HepG2 (cell line): ENCODE results near the gene TNN. TPM values are rescaled to one million over a fixed set of nuclear protein-coding genes. Genes with fewer than 3 reads are reported as not detected.
A peak's percentile ranks its signal among the peaks of the same experiment; 100 is the strongest.

Experiments
- ATAC-seq: fragments of 200-7000 bp; cut with Tn5 transposase; 3 replicates; pipeline ENCODE4 v1.9.1; 2020; ENCODE audit warnings: mild to moderate bottlenecking, moderate library complexity
- BruUV-seq: library from RNA; stranded (reverse); fragments of 400-500 nt; replicated peaks from 2 replicates; lab custom pipeline; 2021; lab: Mats Ljungman, UMichigan
- CTCF ChIA-PET: fragments of 300-600 bp; formaldehyde crosslinking; extraction: SDS; loops from one replicate; lab custom pipeline; 2021; ENCODE audit warnings: low total read pairs, inconsistent platforms, low intra/inter-chr PET ratio; lab: Yijun Ruan, JAX
- POLR2A ChIA-PET: fragments of 350-600 bp; sonication (Branson Sonifier 250); formaldehyde crosslinking; loops from one replicate; lab custom pipeline; 2020; ENCODE audit warnings: antibody characterized with exemption, inconsistent platforms; lab: Yijun Ruan, JAX
- DNase-seq: peaks from one replicate; pipeline ENCODE4 v3.0.0-alpha.2; 2015; ENCODE audit warnings: low spot score
- FAIRE-seq: peaks from 3 replicates; lab custom pipeline; 2011; peaks lifted over from hg19 to GRCh38; lab: Jason Lieb, UNC
- H2AFZ ChIP-seq: one replicate; pipeline ENCODE4 v1.6.1; 2011; ENCODE audit warnings: low read length, inconsistent platforms
- H3K27ac ChIP-seq: fragments of 300-600 bp; 3 replicates; pipeline ENCODE4 v1.8.0; 2011; ENCODE audit warnings: mixed run types, mild to moderate bottlenecking, mixed read lengths, low read length, inconsistent platforms; ENCODE audit not compliant: insufficient read depth; ENCODE audit errors: extremely low read length
- H3K27me3 ChIP-seq, 2 experiments: fragments of 200-600 bp in 1 of 2; 2 replicates in 1 of 2; 3 replicates in 1 of 2; pipeline versions ENCODE4 v1.6.0 to v1.8.0; 2011; ENCODE audit warnings: low read length in 2 of 2, mild to moderate bottlenecking in 2 of 2, moderate library complexity in 2 of 2, inconsistent platforms in 1 of 2; ENCODE audit not compliant: insufficient read depth in 2 of 2, control insufficient read depth in 1 of 2
- H3K36me3 ChIP-seq, 2 experiments: fragments of 200-600 bp in 1 of 2; replicated peaks in 1 of 2; 2 replicates in 1 of 2; 3 replicates in 1 of 2; pipeline versions ENCODE4 v1.5.1 to v1.8.0; 2011; ENCODE audit warnings: low read length in 2 of 2, inconsistent platforms in 1 of 2; ENCODE audit not compliant: insufficient read depth in 2 of 2, control insufficient read depth in 1 of 2
- H3K4me1 ChIP-seq: 2 replicates; pipeline ENCODE4 v1.5.1; 2012; ENCODE audit warnings: low read length, inconsistent platforms; ENCODE audit not compliant: insufficient read depth
- H3K4me2 ChIP-seq: 2 replicates; pipeline ENCODE4 v1.6.0; 2011; ENCODE audit warnings: low read depth, low read length, inconsistent platforms
- H3K4me3 ChIP-seq, 3 experiments: fragments of 200-600 bp in 1 of 3; sonication (generic), shearing (Covaris generic) in 1 of 3; replicated peaks in 1 of 3; 2 replicates each; pipeline ENCODE4 v1.5.1; 2011 to 2016; ENCODE audit warnings: low read length in 3 of 3, inconsistent platforms in 2 of 3, low read depth in 2 of 3, mild to moderate bottlenecking in 2 of 3, control low read depth in 1 of 3, mixed read lengths in 1 of 3; ENCODE audit not compliant: insufficient read depth in 1 of 3
- H3K79me2 ChIP-seq: one replicate; pipeline ENCODE4 v1.6.1; 2011; ENCODE audit warnings: low read length, inconsistent platforms; ENCODE audit not compliant: insufficient read depth
- H3K9ac ChIP-seq: 2 replicates; pipeline ENCODE4 v1.6.0; 2011; ENCODE audit warnings: mild to moderate bottlenecking, low read depth, low read length, inconsistent platforms; ENCODE audit not compliant: insufficient read depth
- H3K9me3 ChIP-seq: 2 replicates; pipeline ENCODE4 v1.5.1; 2012; ENCODE audit warnings: mild to moderate bottlenecking, low read length
- H4K20me1 ChIP-seq: 2 replicates; pipeline ENCODE4 v1.6.0; 2011; ENCODE audit warnings: inconsistent platforms, mild to moderate bottlenecking, low read length, moderate library complexity; ENCODE audit not compliant: insufficient read depth
- ATF7 ChIP-seq, 2 experiments: fragments of 450-650 bp in 1 of 2; sonication (generic) in 1 of 2; formaldehyde crosslinking in 1 of 2; IDR thresholded peaks; 2 replicates each; pipeline versions ENCODE4 v1.4.0 to v1.6.1; 2016 to 2020; ENCODE audit warnings: antibody characterized with exemption in 1 of 2, mild to moderate bottlenecking in 1 of 2, missing genetic modification reagents in 1 of 2
- NFIB ChIP-seq: sonication (generic); formaldehyde crosslinking; IDR thresholded peaks from 2 replicates; pipeline ENCODE4 v1.9.0; 2021; ENCODE audit warnings: missing genetic modification reagents, mild to moderate bottlenecking, borderline replicate concordance
- PHF8 ChIP-seq: sonication (generic); formaldehyde crosslinking; IDR thresholded peaks from 2 replicates; pipeline ENCODE4 v1.5.0; 2020; ENCODE audit warnings: missing genetic modification reagents
- RFXANK ChIP-seq: IDR thresholded peaks from 2 replicates; pipeline ENCODE4 v1.6.1; 2016
- ZFAT ChIP-seq: sonication (generic); formaldehyde crosslinking; conservative IDR thresholded peaks from 2 replicates; pipeline ENCODE4 v1.8.1; 2023; ENCODE audit warnings: missing genetic modification reagents, inconsistent platforms
- ZNF407 ChIP-seq: sonication (generic); formaldehyde crosslinking; IDR thresholded peaks from one replicate; pipeline ENCODE4 v1.5.1; 2020; ENCODE audit warnings: mild to moderate bottlenecking, missing genetic modification reagents; ENCODE audit errors: not compliant biosample characterization
- ZNF761 ChIP-seq: sonication (generic); formaldehyde crosslinking; conservative IDR thresholded peaks from 2 replicates; pipeline ENCODE4 v1.4.0; 2020; ENCODE audit warnings: mild to moderate bottlenecking, missing genetic modification reagents
- WGBS: methylation state at CpG from one replicate; pipeline ENCODE4 v1.1.6; 2017; ENCODE audit warnings: low lambda C conversion rate; 5-methylcytosine and 5-hydroxymethylcytosine counted together
- in situ Hi-C: cut with HindIII; loops from 2 replicates; pipeline ENCODE4 v1.10.0; 2017; ENCODE audit warnings: low pct_unique_long_range_greater_than_20kb; ENCODE audit not compliant: extremely low pct_ligation_motif_present
- intact Hi-C: fragments of 100-400 bp; cut with micrococcal nuclease; formaldehyde crosslinking; loops from one replicate; pipeline ENCODE4 v1.10.0; 2022; ENCODE audit not compliant: unreplicated experiment
- polyA plus RNA-seq, 8 experiments: library from polyadenylated mRNA; depleted of rRNA in 3 of 8; stranded (reverse) in 7 of 8; unstranded in 1 of 8; fragments of >200 nt; fragmentation: Illumina TruSeq in 4 of 8; extraction: Trizol in 4 of 8; gene quantifications; 2 replicates each; pipeline versions ENCODE4 v1.2.1 to v1.2.3, GENCODE V29; 2011 to 2016; ENCODE audit warnings: low read depth in 4 of 8, missing spikeins in 1 of 8, mixed read lengths in 1 of 8; ENCODE audit not compliant: insufficient read depth in 1 of 8
- total RNA-seq, 5 experiments: library from RNA; depleted of rRNA; stranded (reverse); fragments of >200 nt; fragmentation: Illumina TruSeq; extraction: Trizol; gene quantifications; 2 replicates each; pipeline ENCODE4 v1.2.3, GENCODE V29; 2016; ENCODE audit warnings: low read depth in 1 of 5

The TNN gene
- total and polyA plus RNA-seq, 2 of the 13 experiments (the other 11 are each of a cell fraction or from before 2014, with no cell fraction given) = not detected

GRCh38 chr1:175089136-175089718 is 21.6 kb downstream of the TNN start:
- no peak overlapping the region for H3K4me2 ChIP-seq
- ChIA-PET POLR2A (no interaction called here), CTCF (no interaction called here)
- no peak for ATAC-seq
- TF ChIP-seq ATF7 (IDR thresholded peaks at IDR 0.05) (peak; percentile 70), ATF7 (CRISPR knock-in tag; IDR thresholded peaks at IDR 0.05) (no peak), ZNF761 (CRISPR knock-in tag) (no peak)
- no peaks in the 10 kb centered on the region for H3K79me2 ChIP-seq
- no peaks in the 10 kb centered on the region for H3K4me1 ChIP-seq
- intact Hi-C loops (no loop called here), in situ Hi-C loops (no loop called here)
- BruUV-seq = no TSS peak
- no peak overlapping the region for H3K4me3 ChIP-seq
- FAIRE-seq = no peak
- no peaks in the 10 kb centered on the region for H4K20me1 ChIP-seq
- H2AFZ ChIP-seq = no peak overlapping the region
- no peak overlapping the region for H3K27ac ChIP-seq
- no peaks in the 10 kb centered on the region for H3K9me3 ChIP-seq
- H3K36me3 ChIP-seq = no peaks in the 10 kb centered on the region
- whole genome bisulfite sequencing = 12% methylated on average over 7 of the region's 7 CpGs
- H3K9ac ChIP-seq = no peak overlapping the region
- peaks cover 0 to 6% of the 10 kb centered on the region in 2 experiments; a peak in 1 of 5 replicates for H3K27me3 ChIP-seq
- DNase-seq = no peak

- ChIA-PET CTCF (no interaction called here), POLR2A (no interaction called here)
- H3K4me1 ChIP-seq = peaks cover 4% of the 10 kb centered on the region
- H3K9ac ChIP-seq = no peak overlapping the region
- no TSS peak for BruUV-seq
- H3K36me3 ChIP-seq = no peaks in the 10 kb centered on the region
- DNase-seq = no peak
- H3K9me3 ChIP-seq = no peaks in the 10 kb centered on the region
- H2AFZ ChIP-seq = no peak overlapping the region
- no peaks in the 10 kb centered on the region; a peak in 1 of 5 replicates for H3K27me3 ChIP-seq
- no peak for ATAC-seq
- H4K20me1 ChIP-seq = no peaks in the 10 kb centered on the region
- WGBS = 71% methylated on average over 2 of the region's 2 CpGs
- H3K27ac ChIP-seq = no peak overlapping the region
- intact Hi-C loops (no loop called here), in situ Hi-C loops (no loop called here)
- H3K4me2 ChIP-seq = no peak overlapping the region
- no peak for FAIRE-seq
- H3K79me2 ChIP-seq = no peaks in the 10 kb centered on the region
- H3K4me3 ChIP-seq = no peak overlapping the region
- TF ChIP-seq ZNF407 = no peak
- no peak for TF ChIP-seq ZFAT (CRISPR knock-in tag)
- TF ChIP-seq NFIB (CRISPR knock-in tag) = no peak
- TF ChIP-seq RFXANK (CRISPR knock-in tag) = no peak
- no peak for TF ChIP-seq PHF8
These were observed 23.1 kb downstream of the TNN start for GRCh38 chr1:175090780-175091179.
